SK-N-MC (cell line): ENCODE data around the gene ATXN7L1.

Source experiments
- EZH2 ChIP-seq: fragments of 200-600 bp; sonication (generic); IDR thresholded peaks from one replicate; pipeline ENCODE4 v1.6.1; 2017; ENCODE audit warnings: antibody characterized with exemption
- FOXP2 ChIP-seq: optimal IDR thresholded peaks from 2 replicates; pipeline ENCODE3; 2011; ENCODE audit warnings: mild to moderate bottlenecking, moderate library complexity; ENCODE audit not compliant: insufficient read depth; ENCODE audit errors: extremely low read length, control extremely low read depth
- POLR2AphosphoS5 ChIP-seq: IDR thresholded peaks from 2 replicates; pipeline ENCODE4 v1.6.1; 2012; ENCODE audit warnings: mild to moderate bottlenecking, low read depth, low read length, borderline replicate concordance

DNA sequence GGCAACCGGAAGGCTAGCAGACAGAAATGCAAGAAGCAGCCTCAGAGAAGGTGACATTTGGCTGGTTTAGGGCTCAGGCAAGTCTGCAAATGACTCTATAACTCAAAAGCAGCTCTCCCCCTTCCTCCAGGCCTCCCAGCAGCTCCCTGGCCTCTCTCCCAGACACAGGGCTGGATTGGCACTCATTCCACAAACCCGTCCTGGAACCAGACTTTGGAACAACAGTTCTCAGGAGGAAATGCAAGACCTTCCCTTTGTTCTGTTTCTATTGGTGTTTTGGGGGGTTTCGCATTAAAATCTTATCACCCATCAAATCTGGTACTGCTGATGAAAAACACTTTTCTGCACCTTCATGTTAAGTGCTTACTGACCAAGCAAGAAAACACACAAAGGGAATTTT lies 254.8 kb downstream of the ATXN7L1 start:
- TF ChIP-seq FOXP2: no peak
- TF ChIP-seq EZH2: no peak
- no peak for TF ChIP-seq POLR2AphosphoS5
